Spleen (tissue), 7 donors: ENCODE results near the gene RAB11FIP5.

Experiments used
- POLR2A ChIP-seq, 3 donors: fragments of 450-650 bp; IDR thresholded peaks; one replicate each; pipeline ENCODE4 v1.5.1; 2017; ENCODE audit warnings: antibody characterized with exemption in 3 of 3, mild to moderate bottlenecking in 1 of 3
- POLR2AphosphoS5 ChIP-seq, 3 donors: sonication (generic); formaldehyde crosslinking; IDR thresholded peaks; one replicate each; pipeline ENCODE4 v1.5.1; 2017; ENCODE audit warnings: antibody characterized with exemption in 3 of 3
- TF ChIP-seq, protein P1 (sequence below), 11 experiments: fragments of 200-600 bp in 7 of 11; fragments of 450-650 bp in 4 of 11; sonication (generic) in 4 of 11; IDR thresholded peaks in 8 of 11; conservative IDR thresholded peaks in 3 of 11; 1 replicate in 7 of 11; 2 replicates in 4 of 11; pipeline versions ENCODE4 v1.4.0 to v1.8.0; 2016 to 2021; ENCODE audit warnings: antibody characterized with exemption in 11 of 11, inconsistent platforms in 4 of 11, mild to moderate bottlenecking in 1 of 11
- donor health status: DM: no; HTN: no; CAD: no; lungs with moderate emphysema.
- donor health status: DM: no; HTN: no; CAD: no.
- donor health status: DM: no; HTN: no; CAD: no.

DNA sequence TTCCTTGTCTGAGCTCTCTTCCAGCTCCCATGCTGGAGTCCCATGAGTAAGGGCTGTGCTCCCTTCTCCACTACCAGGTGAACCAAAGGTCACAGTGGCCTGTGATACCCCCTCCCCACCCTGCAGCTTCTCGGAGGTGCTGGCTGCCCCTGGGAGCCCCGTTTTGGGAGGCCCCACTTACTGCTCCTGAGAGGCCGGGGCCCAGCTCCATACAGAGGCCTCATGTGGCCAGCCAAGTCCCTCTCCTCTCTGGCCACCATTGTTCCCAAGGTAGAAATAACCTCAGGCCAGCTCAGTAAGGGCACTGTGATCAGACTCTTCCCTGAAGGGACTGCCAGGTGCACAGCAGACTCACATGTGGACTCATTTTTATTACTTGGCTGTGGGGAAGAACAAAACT, 6.0 kb downstream of the RAB11FIP5 start:
- TF ChIP-seq, protein P1, sequence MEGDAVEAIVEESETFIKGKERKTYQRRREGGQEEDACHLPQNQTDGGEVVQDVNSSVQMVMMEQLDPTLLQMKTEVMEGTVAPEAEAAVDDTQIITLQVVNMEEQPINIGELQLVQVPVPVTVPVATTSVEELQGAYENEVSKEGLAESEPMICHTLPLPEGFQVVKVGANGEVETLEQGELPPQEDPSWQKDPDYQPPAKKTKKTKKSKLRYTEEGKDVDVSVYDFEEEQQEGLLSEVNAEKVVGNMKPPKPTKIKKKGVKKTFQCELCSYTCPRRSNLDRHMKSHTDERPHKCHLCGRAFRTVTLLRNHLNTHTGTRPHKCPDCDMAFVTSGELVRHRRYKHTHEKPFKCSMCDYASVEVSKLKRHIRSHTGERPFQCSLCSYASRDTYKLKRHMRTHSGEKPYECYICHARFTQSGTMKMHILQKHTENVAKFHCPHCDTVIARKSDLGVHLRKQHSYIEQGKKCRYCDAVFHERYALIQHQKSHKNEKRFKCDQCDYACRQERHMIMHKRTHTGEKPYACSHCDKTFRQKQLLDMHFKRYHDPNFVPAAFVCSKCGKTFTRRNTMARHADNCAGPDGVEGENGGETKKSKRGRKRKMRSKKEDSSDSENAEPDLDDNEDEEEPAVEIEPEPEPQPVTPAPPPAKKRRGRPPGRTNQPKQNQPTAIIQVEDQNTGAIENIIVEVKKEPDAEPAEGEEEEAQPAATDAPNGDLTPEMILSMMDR (IDR thresholded peaks at IDR 0.05 in 8 of 11, conservative IDR thresholded peaks at IDR 0.05 in 3 of 11) = no peak
- TF ChIP-seq POLR2A (IDR thresholded peaks at IDR 0.05) (no peak), POLR2AphosphoS5 (IDR thresholded peaks at IDR 0.05) (no peak)
